GM12801 (cell line): ENCODE results near the gene MCF2L2.

ENCODE experiments used
- TF ChIP-seq, protein P1 (sequence below): IDR thresholded peaks from one replicate; pipeline ENCODE4 v1.5.1; 2011; ENCODE audit warnings: control low read depth; ENCODE audit not compliant: insufficient read length; ENCODE audit errors: extremely low read depth

The MCF2L2 gene

DNA sequence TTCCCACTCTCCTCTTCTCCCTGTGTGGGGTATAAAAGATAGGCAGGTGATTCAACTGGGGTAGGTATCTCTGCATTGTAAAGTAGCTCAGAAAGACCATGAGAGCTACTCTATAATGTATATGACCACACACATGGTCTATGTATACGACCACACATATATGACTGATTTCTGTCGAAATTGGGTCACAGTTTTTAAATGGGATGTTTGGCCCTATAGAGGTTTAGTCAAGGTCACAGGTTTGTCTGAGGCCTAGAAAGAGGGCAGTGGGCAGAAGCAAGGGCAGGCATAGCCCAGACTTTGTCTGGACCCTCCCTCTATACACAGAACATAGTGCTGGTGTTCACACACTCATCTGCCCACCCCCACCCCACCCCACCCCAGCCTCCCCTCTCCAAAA is 270.3 kb downstream of the MCF2L2 start:
- TF ChIP-seq, protein P1, sequence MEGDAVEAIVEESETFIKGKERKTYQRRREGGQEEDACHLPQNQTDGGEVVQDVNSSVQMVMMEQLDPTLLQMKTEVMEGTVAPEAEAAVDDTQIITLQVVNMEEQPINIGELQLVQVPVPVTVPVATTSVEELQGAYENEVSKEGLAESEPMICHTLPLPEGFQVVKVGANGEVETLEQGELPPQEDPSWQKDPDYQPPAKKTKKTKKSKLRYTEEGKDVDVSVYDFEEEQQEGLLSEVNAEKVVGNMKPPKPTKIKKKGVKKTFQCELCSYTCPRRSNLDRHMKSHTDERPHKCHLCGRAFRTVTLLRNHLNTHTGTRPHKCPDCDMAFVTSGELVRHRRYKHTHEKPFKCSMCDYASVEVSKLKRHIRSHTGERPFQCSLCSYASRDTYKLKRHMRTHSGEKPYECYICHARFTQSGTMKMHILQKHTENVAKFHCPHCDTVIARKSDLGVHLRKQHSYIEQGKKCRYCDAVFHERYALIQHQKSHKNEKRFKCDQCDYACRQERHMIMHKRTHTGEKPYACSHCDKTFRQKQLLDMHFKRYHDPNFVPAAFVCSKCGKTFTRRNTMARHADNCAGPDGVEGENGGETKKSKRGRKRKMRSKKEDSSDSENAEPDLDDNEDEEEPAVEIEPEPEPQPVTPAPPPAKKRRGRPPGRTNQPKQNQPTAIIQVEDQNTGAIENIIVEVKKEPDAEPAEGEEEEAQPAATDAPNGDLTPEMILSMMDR, result no peak

DNA sequence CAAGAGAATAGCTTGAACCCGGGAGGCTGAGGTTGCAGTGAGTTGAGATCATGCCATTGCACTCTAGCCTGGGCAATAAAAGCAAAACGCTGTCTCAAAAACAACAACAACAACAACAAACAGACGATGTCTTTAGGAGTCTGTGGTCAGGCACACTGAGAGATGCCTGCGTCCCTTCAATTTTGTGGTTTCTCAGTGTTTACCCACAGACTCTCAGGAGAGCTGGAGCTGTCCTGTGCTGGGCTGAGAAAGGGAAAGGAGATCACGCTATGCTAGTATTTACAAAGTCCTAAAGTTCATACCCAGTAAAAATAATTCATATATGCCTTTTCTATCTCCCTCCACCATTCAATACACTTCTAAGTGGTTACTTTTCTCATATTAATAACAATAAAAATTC is 272.2 kb downstream of the MCF2L2 start:
- TF ChIP-seq, protein P1, result no peak

DNA sequence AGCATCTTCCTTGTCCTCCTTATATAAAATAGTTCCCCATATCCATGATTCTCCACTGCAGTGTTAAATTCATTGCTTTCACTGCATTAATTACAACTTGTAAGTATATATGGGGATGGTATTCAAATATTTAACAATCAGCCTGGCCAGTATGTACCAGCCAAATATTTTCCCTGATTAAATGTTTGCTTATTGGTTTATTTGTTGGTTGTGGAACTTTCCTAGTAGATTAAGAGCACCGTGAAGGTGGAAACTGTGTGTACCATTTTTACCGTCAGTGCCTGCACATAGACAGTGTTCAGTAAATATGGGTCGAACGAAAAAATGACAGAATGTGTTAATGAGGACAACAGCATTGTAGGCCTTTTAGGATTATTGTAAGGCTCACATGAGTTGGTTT is 272.9 kb downstream of the MCF2L2 start:
- TF ChIP-seq, protein P1, result no peak

DNA sequence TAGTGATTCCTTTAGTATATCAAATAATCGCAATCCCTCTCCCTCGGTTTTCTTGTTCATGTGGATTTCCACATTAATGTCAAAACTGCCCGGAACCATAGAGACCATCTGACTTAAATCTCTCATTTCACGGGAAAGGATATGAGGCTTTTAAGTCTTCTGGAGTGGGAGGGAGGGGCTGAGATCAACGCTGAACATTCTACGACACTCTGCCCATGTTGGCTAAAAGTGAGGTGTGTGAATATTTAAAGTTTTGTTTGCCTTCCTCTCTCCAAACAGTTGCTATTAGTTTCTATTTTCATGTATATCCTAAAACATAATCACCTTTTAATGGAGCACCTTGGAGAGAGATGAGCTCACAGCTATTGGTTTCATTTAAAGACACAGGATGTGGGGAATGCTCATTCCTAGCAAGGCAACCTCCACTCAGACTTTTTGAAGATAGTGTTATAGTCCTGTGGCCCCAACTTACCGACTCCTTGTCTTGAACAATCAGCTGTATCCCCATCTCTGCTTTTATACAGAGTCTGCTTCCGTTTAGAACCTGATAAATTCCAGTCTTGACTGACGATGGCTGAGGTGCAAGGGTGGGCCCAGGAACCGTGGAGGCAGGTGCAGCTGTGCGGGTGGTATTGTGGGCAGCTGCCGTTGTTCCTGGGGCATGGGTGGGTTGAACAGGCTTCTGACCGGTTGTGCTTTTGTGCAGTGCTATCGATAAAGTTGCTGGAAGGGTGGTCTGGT is 275.0 kb downstream of the MCF2L2 start:
- TF ChIP-seq, protein P1, result no peak

DNA sequence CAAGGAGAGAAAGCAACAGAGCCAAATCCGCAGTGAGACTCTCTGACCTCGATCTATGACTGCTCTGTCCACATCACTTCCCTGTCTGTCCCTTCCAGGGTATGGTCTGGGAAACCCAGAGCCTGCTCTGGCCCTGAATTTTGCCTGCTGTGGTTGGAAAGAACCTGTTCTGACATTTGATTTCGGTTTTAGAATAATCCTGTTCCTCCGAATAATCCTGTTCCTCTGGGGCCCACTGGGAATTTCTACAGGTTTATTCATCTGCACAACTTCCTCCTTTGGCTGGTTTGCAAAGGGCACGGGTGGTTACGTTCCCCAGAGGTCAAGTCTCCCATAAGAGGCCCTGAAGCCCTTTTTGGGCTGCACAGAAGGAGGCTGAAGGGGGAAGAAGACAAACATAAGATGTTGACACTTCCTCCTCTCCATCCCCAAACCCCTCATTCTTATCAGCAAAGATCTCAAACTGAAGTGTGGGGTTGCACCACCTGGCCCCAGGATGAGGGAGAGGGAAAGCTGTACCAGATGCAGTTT is 276.5 kb downstream of the MCF2L2 start:
- TF ChIP-seq, protein P1, result no peak

DNA sequence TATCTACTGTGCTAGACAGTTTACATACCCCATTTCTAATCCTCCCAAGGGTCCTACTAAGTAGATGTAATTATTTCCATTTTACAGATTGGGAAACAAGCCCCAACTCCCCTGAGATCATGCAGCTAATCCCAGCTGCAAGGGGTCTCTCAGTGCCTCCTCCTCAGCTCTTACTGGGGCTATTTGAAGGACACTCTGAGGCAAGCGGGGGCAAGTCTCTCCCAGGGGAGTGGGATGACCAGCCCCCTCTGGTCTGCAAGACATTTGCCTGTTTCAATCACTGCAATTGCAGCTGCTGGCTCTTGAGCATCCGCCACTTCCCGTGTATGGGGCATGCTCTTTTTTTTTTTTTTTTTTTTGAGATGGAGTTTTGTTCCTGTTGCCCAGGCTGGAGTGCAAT is 277.3 kb downstream of the MCF2L2 start:
- TF ChIP-seq, protein P1, result no peak

DNA sequence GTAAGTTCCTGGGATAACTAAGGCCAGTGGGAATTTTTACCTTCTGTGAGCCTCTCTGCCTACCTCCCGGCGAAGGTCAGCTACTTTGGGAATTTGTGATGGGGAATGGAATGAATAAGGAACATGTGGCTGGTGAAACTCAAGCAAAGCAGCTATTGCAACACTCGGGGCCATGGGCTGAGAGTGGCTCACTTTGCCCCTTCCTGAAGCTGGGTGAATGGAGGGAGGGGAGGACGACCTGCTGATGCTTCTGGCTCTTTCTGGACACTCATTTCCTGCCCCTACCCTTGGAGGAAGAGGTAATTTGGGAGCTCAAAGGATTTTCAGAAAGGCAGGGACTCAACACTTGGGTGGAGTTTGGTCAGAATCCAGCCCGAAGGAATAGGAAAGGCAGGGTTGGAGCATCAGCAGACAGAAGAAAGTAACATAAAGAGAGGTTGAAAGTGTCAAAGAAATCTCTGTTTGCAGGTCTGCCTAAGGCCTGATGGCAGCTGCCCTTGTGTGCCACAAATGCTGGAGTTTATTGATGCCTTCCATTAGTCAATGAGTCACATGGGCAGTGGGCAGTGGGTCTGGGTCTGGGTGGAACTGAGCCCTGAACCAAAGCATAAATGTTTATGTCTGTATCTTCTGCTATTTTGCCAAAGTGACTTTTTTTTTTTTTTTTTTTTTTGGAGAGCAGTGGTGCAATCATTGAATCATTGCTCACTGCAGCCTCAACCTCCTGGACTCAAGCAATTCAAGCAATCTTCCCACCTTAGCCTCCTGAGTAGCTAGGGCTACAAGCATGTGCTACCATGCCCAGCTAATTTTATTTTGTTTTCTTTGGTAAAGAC is 278.3 kb downstream of the MCF2L2 start:
- TF ChIP-seq, protein P1, result no peak
